HG03460 (cell line): ENCODE data around the gene ITLN1.

Source experiments
- ATAC-seq: cut with Tn5 transposase; IDR thresholded peaks from one replicate; pipeline ENCODE4 v1.9.1; 2021; ENCODE audit not compliant: unreplicated experiment

Gene ITLN1

GRCh38 chr1:160858507-160858906 lies 26.5 kb downstream of the ITLN1 start:
- no peak for ATAC-seq

- ATAC-seq: no peak
Observed at GRCh38 chr1:160858097-160858496, 26.9 kb downstream of the ITLN1 start.

GRCh38 chr1:160855181-160855981 lies 29.6 kb downstream of the ITLN1 start:
- peak; percentile 80 for ATAC-seq

- no peak for ATAC-seq
Observed at GRCh38 chr1:160853754-160854153, 31.2 kb downstream of the ITLN1 start.

GRCh38 chr1:160853014-160853413 lies 32.0 kb downstream of the ITLN1 start:
- no peak for ATAC-seq

GRCh38 chr1:160850993-160851392 lies 34.0 kb downstream of the ITLN1 start:
- ATAC-seq: no peak

GRCh38 chr1:160850541-160850940 lies 34.4 kb downstream of the ITLN1 start:
- no peak for ATAC-seq

GRCh38 chr1:160846281-160846680 lies 38.7 kb downstream of the ITLN1 start:
- no peak for ATAC-seq

GRCh38 chr1:160844447-160845232 lies 40.3 kb downstream of the ITLN1 start:
- ATAC-seq: no peak

GRCh38 chr1:160841079-160841478 lies 43.9 kb downstream of the ITLN1 start:
- no peak for ATAC-seq

GRCh38 chr1:160839746-160840145 lies 45.2 kb downstream of the ITLN1 start:
- ATAC-seq: no peak

GRCh38 chr1:160838888-160839287 lies 46.1 kb downstream of the ITLN1 start:
- ATAC-seq: no peak

GRCh38 chr1:160837558-160838205 lies 47.3 kb downstream of the ITLN1 start:
- peak; percentile 83 for ATAC-seq

- no peak for ATAC-seq
Observed at GRCh38 chr1:160836981-160837557, 47.9 kb downstream of the ITLN1 start.

GRCh38 chr1:160836561-160836960 lies 48.4 kb downstream of the ITLN1 start:
- ATAC-seq: no peak

- no peak for ATAC-seq
Observed at GRCh38 chr1:160835751-160836150, 49.2 kb downstream of the ITLN1 start.

GRCh38 chr1:160834945-160835565 lies 49.9 kb downstream of the ITLN1 start:
- ATAC-seq: no peak

GRCh38 chr1:160830321-160831153 lies 54.4 kb downstream of the ITLN1 start:
- ATAC-seq: no peak

GRCh38 chr1:160829766-160830165 lies 55.2 kb downstream of the ITLN1 start:
- no peak for ATAC-seq

GRCh38 chr1:160827418-160827817 lies 57.6 kb downstream of the ITLN1 start:
- no peak for ATAC-seq
